Measurements from ENCODE around the gene C11orf54.

C11orf54 gene

GRCh38 chr11:93741094-93741881 lies at the start of gene C11orf54, which contains the start of gene TAF1D:
Gene C11orf54 (plus strand): TSS chr11:93741672. CDS start chr11:93747394, 5,722 bp downstream.
Gene TAF1D (minus strand): TSS chr11:93741495. CDS start chr11:93739304, 2,191 bp downstream.
- peak; percentile 91 for DNase-seq (ENCODE audit: low read depth)

DNA sequence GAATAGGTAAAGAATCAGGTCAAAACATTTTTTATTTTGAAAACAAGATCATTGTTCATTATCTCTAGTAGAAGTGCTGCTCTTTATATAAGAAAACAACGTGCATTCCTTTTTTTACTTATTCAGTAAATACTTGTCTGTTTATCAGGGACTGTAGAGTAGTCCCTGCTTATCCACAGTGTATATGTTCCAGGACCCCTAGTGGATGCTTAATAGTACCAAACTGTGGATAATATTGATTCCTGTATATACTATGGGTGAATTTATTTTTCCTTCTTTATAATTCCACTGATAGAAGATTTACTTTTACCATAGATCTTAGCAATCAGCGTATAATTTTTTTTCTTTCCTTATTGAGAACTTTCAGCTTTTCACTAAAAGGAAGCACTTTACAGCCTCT lies 47.4 kb upstream of the C11orf54 start:
- no peak for DNase-seq (ENCODE audit: low read depth)

GRCh38 chr11:93694557-93694956 lies 46.9 kb upstream of the C11orf54 start:
- DNase-seq (ENCODE audit: low read depth): no peak

DNA sequence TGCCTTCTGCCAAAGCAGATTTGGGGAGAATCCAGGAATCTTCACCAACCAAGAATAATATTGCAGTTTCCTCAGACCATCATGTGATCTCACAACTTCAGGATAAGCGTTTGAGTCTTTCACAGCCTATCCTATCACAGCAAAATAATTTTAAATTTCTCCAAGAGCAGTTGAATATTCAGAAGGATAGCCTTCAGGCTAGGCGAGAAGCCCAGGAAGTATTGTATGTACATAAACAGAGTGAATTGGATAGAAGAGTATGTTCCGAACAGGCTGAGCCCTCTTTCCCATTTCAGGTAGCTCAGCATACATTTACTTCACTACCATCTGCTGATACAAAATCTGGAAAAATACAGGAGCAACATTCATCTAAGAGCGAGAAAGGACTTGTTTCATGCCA lies 43.9 kb upstream of the C11orf54 start:
- DNase-seq (ENCODE audit: low read depth): no peak

- no peak for DNase-seq (ENCODE audit: low read depth)
These were observed 40.6 kb upstream of the C11orf54 start for GRCh38 chr11:93700830-93701229.

- DNase-seq (ENCODE audit: low read depth): no peak
These were observed 37.2 kb upstream of the C11orf54 start for GRCh38 chr11:93704237-93704636.

DNA sequence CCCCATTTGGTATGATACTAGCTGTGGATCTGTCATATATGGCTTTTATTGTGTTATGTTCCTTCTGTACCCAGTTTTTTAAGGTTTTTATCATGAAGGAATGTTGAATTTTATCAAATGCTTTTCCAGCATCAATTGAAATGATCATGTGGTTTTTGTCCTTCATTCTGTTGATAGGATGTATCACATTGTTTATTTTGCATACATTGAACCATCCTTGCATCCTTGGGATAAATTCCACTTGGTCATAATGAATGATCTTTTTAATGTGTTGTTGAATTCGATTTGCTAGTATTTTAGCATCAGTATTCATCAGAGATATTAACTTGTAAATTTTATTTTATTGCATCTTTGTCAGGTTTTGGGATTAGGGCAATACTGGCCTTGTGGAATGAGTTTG lies 31.2 kb upstream of the C11orf54 start:
- no peak for DNase-seq (ENCODE audit: low read depth)

GRCh38 chr11:93712678-93713077 lies 28.8 kb upstream of the C11orf54 start:
- no peak for DNase-seq (ENCODE audit: low read depth)

GRCh38 chr11:93715797-93716396 lies 25.6 kb upstream of the C11orf54 start:
- no peak for DNase-seq (ENCODE audit: low read depth)

GRCh38 chr11:93717501-93717900 lies 24.0 kb upstream of the C11orf54 start:
- DNase-seq (ENCODE audit: low read depth): no peak

GRCh38 chr11:93718057-93718563 lies 23.4 kb upstream of the C11orf54 start:
- DNase-seq (ENCODE audit: low read depth): no peak

DNA sequence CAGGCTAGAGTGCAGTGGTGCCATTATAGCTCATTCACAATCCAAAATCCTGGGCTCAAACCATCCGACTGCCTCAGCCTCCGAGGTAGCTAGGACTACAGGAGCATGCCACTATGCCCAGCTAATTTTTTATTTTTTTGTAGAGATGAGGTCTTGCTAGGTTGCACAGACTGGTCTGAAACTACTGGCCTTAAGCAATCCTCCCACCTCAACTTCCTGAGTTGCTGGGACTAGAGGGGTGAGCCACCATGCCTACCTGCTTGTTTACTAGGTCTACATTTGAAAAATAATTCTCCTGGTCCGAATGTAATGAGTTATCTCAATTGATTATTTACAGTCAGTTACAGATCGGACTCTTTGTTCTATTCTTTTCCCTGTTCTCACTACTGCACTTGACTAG lies 22.2 kb upstream of the C11orf54 start:
- DNase-seq (ENCODE audit: low read depth): no peak

GRCh38 chr11:93720522-93720921 lies 20.9 kb upstream of the C11orf54 start:
- DNase-seq (ENCODE audit: low read depth): no peak

DNA sequence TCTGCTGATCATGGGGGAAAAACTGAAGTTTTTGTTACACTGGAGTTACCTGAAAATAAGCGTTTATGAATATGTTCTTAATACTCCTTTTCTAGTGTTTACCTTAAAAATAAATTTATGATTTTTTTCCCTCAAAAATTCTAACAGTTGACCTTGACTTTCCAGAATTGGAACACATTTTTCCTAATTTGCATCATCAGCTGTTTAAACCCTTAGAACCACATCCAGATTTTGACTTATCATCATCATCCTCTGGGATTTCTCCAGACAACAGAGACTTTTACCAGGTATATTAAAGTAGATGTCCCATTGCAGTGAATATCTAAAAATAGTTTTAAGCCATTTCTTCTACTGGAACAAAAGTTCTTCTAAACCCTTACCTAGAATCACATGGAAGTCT lies 17.4 kb upstream of the C11orf54 start:
- no peak for DNase-seq (ENCODE audit: low read depth)

GRCh38 chr11:93727985-93728791 lies 13.3 kb upstream of the C11orf54 start:
- DNase-seq (ENCODE audit: low read depth): no peak

DNA sequence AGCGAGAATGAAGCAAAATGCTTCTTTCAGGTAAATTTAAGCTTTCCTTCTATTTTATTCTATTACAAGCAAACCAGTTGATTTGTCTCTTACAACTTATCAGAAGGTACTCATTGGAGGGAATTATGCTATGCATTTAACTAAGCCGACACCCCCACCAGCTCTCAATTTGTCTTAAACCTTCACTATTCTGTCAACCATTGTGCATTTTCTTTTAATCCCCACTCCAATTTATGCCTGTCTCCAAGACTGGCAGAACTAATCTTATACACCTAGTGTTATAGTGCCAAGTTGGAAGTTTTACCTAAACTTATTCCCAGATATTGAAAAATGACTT lies 12.7 kb upstream of the C11orf54 start:
- DNase-seq (ENCODE audit: low read depth): no peak

DNA sequence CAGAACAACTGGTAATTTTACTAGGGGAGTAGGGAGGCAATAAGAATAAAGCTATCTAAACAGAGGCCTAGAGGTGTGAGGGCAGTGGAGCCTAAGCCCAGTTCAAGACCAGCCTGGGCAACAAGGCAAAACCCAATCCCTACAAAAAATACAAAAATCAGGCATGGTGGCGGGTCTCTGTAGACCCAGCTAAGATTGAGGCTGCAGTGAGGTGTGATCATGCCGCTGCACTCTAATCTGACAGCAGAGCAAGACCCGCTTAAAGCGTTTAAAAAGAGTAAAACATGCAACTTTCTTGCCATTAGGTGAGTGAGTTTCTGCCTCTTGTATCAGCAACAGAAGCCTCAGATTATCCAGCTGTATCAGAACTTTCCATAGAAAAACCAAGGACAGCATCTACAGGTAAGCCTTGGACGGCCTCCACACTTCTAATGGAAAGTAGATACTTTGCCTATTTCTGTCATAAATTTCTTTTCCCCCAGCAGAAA lies 12.3 kb upstream of the C11orf54 start:
- DNase-seq (ENCODE audit: low read depth): no peak

DNA sequence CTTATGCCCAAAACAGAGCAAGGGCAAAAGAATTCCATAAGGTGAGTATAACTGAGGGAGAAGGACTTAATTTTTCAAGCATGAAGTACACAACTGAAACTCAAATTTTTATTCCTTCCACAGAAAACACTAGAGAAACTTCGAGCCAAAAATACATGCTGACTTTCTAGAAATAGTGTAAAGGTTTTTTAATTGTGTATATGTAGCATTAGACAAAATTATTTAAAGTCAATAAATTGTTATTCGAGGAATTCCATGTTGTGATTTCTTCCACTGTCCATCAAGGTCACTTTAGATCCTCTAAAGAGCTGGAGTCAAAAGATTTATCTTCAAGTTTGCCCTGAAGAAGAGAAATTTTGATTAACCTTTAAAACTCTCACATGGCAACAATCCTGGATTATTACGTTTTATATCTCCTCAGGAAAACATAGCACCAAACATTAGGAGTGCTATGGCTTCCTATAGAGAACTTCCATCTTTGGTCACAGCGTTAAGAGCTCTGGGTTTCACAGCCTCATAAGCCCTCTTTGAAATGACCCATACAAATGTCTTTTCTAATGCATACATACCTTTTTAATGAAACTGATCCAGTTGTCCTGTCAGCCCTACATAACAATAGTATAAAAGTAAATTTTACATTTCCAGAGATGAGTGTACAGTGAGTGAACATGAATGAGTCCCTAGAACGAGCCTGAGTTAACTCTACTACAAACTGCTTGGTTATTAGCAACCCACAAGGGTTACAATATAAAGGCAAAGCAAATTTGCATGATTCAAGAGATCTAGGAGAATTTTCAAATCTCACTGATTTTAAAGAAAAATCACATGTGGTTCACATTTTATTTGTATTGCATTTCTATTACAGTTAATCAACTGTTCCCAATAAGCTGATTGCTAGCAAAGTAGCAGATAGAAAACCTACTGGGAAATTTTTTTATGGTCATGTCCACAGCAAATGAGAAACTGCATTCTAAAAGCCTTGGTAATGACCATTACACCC lies 11.1 kb upstream of the C11orf54 start:
- no peak for DNase-seq (ENCODE audit: low read depth)

- DNase-seq (ENCODE audit: low read depth): no peak
These were observed 9.1 kb upstream of the C11orf54 start for GRCh38 chr11:93732237-93732892.

- no peak for DNase-seq (ENCODE audit: low read depth)
These were observed 8.0 kb upstream of the C11orf54 start for GRCh38 chr11:93733474-93733873.
